GM13977 (cell line): ENCODE measurements around the gene CREB1.

Experiments used
- DNase-seq: peaks from one replicate; pipeline ENCODE4 v3.0.0; 2012; ENCODE audit warnings: low spot score
- in situ Hi-C: fragments of 300-500 bp; cut with MboI; formaldehyde crosslinking; loops from one replicate; pipeline ENCODE4 v1.12.0; 2022; ENCODE audit warnings: low sequenced_read_pairs, low pct_unique_long_range_greater_than_20kb, mixed read lengths, inconsistent platforms; ENCODE audit not compliant: unreplicated experiment
- TF ChIP-seq, protein P1 (sequence below): IDR thresholded peaks from 2 replicates; pipeline ENCODE4 v1.5.1; 2012; ENCODE audit warnings: mild to moderate bottlenecking, control low read depth; ENCODE audit not compliant: insufficient read depth; ENCODE audit errors: extremely low read depth, missing control alignments

Gene CREB1

DNA sequence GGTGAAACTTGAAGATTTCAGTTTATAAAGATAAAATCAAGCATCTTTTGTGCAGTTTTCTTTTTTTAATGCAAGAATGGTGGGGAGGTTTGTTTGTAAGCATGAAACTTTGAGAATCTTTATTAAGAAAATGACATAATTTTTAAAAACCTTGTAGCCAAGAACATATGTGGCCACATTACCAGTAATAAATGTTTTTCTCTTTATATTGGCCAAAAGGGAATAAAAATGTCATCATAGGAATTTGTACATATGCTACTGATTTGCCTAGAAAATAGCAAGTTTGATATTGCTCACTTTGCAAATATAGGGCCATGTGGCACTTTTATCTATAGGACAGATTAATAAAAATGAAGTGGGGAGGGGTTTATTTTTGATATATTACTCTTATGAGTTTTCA is 69.9 kb downstream of the CREB1 start:
- TF ChIP-seq, protein P1, sequence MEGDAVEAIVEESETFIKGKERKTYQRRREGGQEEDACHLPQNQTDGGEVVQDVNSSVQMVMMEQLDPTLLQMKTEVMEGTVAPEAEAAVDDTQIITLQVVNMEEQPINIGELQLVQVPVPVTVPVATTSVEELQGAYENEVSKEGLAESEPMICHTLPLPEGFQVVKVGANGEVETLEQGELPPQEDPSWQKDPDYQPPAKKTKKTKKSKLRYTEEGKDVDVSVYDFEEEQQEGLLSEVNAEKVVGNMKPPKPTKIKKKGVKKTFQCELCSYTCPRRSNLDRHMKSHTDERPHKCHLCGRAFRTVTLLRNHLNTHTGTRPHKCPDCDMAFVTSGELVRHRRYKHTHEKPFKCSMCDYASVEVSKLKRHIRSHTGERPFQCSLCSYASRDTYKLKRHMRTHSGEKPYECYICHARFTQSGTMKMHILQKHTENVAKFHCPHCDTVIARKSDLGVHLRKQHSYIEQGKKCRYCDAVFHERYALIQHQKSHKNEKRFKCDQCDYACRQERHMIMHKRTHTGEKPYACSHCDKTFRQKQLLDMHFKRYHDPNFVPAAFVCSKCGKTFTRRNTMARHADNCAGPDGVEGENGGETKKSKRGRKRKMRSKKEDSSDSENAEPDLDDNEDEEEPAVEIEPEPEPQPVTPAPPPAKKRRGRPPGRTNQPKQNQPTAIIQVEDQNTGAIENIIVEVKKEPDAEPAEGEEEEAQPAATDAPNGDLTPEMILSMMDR = no peak
- in situ Hi-C loops = no loop called here
- DNase-seq = no peak

DNA sequence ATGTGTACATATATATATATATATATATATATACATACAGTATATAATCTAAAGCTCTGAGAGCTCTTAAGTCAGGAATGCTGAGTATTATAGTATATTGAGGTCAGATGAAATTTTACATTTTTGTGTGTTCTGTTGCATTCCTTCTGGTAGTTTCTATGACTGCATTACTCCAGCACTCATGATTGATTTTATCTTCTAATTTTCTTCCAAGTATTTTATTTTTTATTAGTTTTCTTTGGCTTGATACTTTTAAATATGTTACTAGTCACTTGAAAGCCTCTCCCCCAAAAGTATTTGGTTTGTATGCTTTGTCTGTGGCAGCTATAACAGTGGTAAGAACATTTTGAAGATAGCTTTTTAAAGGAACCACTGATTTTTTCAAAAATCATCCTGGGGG is 70.5 kb downstream of the CREB1 start:
- DNase-seq = no peak
- TF ChIP-seq, protein P1 = no peak
- in situ Hi-C loops = no loop called here

DNA sequence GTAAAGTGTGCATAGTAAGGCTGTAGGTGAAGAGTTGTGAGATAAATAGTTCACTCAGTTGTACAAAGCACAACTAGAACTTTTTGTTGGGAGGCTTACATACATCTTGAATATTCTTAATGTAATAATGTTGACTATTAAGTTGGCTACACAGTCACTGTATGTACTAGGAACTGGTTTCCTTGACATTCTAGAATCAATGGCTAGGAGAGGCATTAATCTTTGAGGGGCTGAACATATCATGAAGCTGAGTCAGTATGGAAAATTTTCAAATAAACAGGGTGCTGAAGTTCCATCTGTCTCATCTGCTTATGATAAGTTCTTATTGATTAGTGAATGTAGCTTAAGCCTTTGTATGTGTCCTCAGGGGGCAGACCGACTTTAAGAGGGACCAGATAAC is 72.0 kb downstream of the CREB1 start:
- DNase-seq = no peak
- TF ChIP-seq, protein P1 = no peak
- in situ Hi-C loops = no loop called here

DNA sequence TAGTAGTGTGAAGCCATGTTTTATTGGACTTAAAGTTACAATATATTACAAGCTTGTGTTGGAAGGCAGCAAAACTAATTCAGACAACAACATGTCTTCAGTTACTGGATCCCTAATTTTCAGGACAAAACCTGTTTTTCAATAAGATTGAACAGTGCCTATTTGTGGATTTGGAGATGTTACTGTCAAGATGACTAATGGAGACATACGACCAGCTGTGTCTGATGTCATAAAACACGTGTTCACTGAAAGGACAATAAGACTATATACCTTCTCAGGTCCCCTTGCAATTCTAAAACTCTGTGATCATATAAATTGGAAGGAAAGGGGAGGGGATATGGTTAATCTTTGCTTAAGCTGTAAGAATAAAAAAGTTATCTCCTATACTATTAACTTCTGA is 73.7 kb downstream of the CREB1 start:
- no peak for DNase-seq
- TF ChIP-seq, protein P1 = no peak
- in situ Hi-C loops = no loop called here

DNA sequence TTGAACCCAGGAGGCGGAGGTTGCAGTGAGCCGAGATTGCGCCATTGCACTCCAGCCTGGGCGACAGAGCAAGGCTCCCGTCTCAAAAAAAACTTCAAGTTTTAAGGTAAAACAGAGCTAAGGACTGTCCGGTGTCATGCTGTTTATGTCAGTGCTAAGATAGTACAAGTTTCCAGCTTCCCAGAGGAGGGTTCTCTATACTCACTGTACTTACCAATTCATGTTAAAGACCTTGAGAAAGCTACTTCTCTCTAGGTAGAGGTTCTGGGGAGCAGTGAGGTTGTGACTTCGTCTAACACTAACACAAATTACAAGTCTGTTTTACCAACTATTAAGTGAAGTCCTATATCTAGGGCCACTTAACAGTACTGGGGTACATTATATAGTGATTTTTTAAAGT is 76.6 kb downstream of the CREB1 start:
- no peak for DNase-seq
- TF ChIP-seq, protein P1 = no peak
- in situ Hi-C loops = no loop called here

DNA sequence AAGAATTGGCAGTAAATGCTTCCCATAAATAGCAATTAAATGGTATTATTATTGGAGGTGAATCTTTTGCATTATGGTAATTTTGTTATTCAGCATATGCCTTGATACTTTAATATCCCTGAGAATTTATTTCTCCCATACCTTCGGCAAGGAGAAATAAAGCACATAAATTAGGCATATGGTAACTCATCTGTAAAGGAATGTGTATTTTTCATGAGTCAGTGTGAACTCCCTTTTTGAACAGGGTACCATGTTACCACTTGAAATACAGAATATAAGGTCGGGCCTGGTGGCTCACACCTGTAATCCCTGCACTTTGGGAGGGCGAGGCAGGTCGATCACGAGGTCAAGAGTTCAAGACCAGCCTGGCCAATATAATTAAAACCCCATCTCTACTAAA is 77.1 kb downstream of the CREB1 start:
- DNase-seq = no peak
- TF ChIP-seq, protein P1 = no peak
- in situ Hi-C loops = no loop called here

DNA sequence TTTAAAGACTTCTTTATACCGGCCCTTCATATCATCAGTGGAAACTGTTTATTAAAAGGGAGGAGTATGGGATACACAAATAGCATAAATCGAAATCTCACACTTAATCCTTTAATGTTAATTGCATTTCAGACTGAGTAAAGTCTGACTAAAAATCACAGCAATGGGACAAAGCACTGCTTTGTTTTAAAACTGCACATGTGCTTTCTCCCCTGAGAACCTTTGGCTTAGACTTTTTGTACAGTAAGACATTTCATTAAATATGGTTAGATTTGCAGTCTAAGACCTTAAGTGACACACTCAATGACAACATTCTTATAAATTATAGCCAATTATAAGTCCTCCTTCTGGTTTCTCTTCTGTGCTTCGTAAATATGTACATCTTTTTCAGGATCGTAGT is 83.0 kb downstream of the CREB1 start:
- DNase-seq = no peak
- in situ Hi-C loops = no loop called here
- TF ChIP-seq, protein P1 = no peak
